Activated CD4-positive, alpha-beta T cell treated with anti-CD3 and anti-CD28 coated beads, Interleukin-2, amount 10 ng/mL, durations not matched to agents 7 days and 5 days (primary cell): ENCODE results near the gene RAPH1. TPM values are rescaled to one million over a fixed set of nuclear protein-coding genes. Genes with fewer than 3 reads are reported as not detected.
"Not testable (repeated sequence)": the region's sequence is repeated elsewhere in the genome, so short reads cannot be mapped to it uniquely, and the experiment has no call there.

Source experiments
- CTCF ChIA-PET: fragments of 350-600 bp; sonication (Branson Sonifier 250); formaldehyde crosslinking; loops from one replicate; lab custom pipeline; 2021; ENCODE audit warnings: antibody characterized with exemption; lab: Charles Lee
- POLR2A ChIA-PET: fragments of 350-600 bp; sonication (Branson Sonifier 250); formaldehyde crosslinking; loops from one replicate; lab custom pipeline; 2021; ENCODE audit warnings: antibody characterized with exemption; lab: Charles Lee
- DNase-seq: peaks from one replicate; pipeline ENCODE4 v3.0.0-alpha.2; 2020
- H3K27ac Mint-ChIP-seq: one replicate; pipeline ENCODE4 v1.8.0; 2021; ENCODE audit warnings: mild to moderate bottlenecking, moderate library complexity, mixed read lengths
- H3K27me3 Mint-ChIP-seq: one replicate; pipeline ENCODE4 v1.8.0; 2021; ENCODE audit warnings: mixed read lengths
- H3K36me3 Mint-ChIP-seq: one replicate; pipeline ENCODE4 v1.8.0; 2021; ENCODE audit warnings: low read depth, mixed read lengths
- H3K4me1 Mint-ChIP-seq: one replicate; pipeline ENCODE4 v1.8.0; 2021; ENCODE audit warnings: mixed read lengths
- H3K4me3 Mint-ChIP-seq: one replicate; pipeline ENCODE4 v1.8.0; 2021; ENCODE audit warnings: mild to moderate bottlenecking, moderate library complexity, mixed read lengths
- H3K9me3 Mint-ChIP-seq: one replicate; pipeline ENCODE4 v1.8.0; 2021; ENCODE audit warnings: mixed read lengths
- total RNA-seq, 2 experiments: library from RNA; stranded (reverse); gene quantifications; one replicate each; pipeline ENCODE4 v1.2.3, GENCODE V29; 2021

The RAPH1 gene
- total RNA-seq, 2 experiments from 2014 or later, result 1.7 to 2.1 TPM

DNA sequence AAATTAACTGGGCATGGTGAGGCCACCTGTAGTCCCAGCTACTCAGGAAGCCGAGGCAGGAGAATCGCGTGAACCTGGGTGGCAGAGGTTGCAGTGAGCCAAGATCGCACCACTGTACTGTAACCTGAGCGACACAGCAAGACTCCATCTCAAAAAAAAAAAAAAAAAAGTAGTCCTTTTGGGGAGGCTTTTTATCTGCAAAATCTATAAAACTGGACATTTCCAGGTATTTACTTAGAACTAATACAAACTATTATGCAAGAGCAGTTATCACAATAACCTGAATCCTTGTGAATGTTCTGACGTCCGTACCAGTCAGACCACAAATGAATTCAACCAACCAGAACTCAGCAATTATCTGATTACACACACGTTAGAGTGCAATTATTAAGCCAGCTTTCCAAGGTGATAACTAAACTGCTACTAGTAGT is 8.8 kb upstream of the RAPH1 start:
- no peak overlapping the region for H3K27ac Mint-ChIP-seq
- peaks cover 3% of the 10 kb centered on the region for H3K27me3 Mint-ChIP-seq
- ChIA-PET POLR2A (no interaction called here), CTCF (interaction anchor here (1.2 kb wide), 1 partner anchor 271 kb away, joined by 3 read pairs; no protein-coding TSS in a partner anchor)
- DNase-seq, result no peak
- H3K36me3 Mint-ChIP-seq, result no peaks in the 10 kb centered on the region
- no peak overlapping the region for H3K4me3 Mint-ChIP-seq
- H3K4me1 Mint-ChIP-seq, result peaks cover 10% of the 10 kb centered on the region
- peaks cover 3% of the 10 kb centered on the region for H3K9me3 Mint-ChIP-seq

DNA sequence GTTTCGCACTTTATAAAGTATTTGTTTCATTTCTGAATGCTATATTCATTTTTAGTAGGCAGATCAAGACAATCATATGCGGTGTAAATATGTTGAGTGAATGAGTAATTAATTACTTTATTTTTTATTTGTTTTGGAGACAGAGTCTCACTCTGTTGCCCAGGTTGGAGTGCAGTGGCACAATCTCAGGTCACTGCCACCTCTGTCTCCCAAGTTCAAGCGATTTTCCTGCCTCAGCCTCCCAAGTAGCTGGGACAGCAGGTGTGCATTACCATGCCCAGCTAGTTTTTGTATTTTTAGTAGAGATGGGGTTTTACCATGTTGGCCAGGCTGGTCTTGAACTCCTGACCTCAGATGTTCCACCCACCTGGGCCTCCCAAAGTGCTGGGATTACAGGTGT is 5.5 kb upstream of the RAPH1 start:
- DNase-seq, H3K4me1 Mint-ChIP-seq, H3K4me3 Mint-ChIP-seq, POLR2A ChIA-PET, H3K27ac Mint-ChIP-seq: not testable (repeated sequence)
- H3K27me3 Mint-ChIP-seq, result peaks cover 29% of the 10 kb centered on the region
- H3K9me3 Mint-ChIP-seq, result peaks cover 18% of the 10 kb centered on the region
- CTCF ChIA-PET, result interaction anchor here (0.6 kb wide), 1 partner anchor 1241 kb away, joined by 5 read pairs; no protein-coding TSS in a partner anchor
- H3K36me3 Mint-ChIP-seq, result peaks cover 13% of the 10 kb centered on the region

DNA sequence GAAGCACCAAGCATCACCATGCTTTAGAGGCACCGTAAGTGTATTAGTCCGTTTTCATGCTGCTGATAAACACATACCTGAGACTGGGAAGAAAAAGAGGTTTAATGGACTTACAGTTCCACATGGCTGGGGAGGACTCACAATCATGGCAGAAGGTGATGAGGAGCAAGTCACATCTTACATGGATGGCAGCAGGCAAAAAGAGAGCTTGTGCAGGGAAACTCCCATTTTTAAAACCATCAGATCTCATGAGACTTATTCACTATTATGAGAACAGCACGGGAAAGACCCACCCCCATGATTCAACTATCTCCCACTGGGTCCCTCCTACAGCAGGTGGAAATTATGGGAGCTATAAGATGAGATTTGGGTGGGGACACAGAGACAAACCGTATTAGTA is 3.1 kb upstream of the RAPH1 start:
- DNase-seq, CTCF ChIA-PET, H3K27ac Mint-ChIP-seq, H3K4me3 Mint-ChIP-seq, POLR2A ChIA-PET: not testable (repeated sequence)
- H3K36me3 Mint-ChIP-seq, result peaks cover 16% of the 10 kb centered on the region
- peaks cover 46% of the 10 kb centered on the region for H3K27me3 Mint-ChIP-seq
- peaks cover 25% of the 10 kb centered on the region for H3K4me1 Mint-ChIP-seq
- peaks cover 18% of the 10 kb centered on the region for H3K9me3 Mint-ChIP-seq

DNA sequence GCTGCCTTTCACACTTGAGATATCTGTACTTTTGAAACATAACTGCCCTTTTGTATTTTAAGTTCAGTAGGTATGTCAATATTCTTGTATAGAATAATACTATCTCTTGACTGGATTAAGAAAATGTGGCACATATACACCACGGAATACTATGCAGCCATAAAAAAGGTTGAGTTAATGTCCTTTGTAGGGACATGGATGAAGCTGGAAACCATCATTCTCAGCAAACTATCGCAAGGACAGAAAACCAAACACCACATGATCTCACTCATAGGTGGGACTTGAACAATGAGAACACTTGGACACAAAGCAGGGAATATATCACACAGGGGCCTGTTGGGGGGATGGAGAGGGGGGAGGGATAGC is 1.5 kb upstream of the RAPH1 start:
- CTCF ChIA-PET, DNase-seq, POLR2A ChIA-PET, H3K27ac Mint-ChIP-seq: not testable (repeated sequence)
- peaks cover 28% of the 10 kb centered on the region for H3K4me1 Mint-ChIP-seq
- H3K4me3 Mint-ChIP-seq, result peak overlapping the region; percentile 85
- peaks cover 16% of the 10 kb centered on the region for H3K36me3 Mint-ChIP-seq
- H3K9me3 Mint-ChIP-seq, result peaks cover 18% of the 10 kb centered on the region
- H3K27me3 Mint-ChIP-seq, result peaks cover 56% of the 10 kb centered on the region

DNA sequence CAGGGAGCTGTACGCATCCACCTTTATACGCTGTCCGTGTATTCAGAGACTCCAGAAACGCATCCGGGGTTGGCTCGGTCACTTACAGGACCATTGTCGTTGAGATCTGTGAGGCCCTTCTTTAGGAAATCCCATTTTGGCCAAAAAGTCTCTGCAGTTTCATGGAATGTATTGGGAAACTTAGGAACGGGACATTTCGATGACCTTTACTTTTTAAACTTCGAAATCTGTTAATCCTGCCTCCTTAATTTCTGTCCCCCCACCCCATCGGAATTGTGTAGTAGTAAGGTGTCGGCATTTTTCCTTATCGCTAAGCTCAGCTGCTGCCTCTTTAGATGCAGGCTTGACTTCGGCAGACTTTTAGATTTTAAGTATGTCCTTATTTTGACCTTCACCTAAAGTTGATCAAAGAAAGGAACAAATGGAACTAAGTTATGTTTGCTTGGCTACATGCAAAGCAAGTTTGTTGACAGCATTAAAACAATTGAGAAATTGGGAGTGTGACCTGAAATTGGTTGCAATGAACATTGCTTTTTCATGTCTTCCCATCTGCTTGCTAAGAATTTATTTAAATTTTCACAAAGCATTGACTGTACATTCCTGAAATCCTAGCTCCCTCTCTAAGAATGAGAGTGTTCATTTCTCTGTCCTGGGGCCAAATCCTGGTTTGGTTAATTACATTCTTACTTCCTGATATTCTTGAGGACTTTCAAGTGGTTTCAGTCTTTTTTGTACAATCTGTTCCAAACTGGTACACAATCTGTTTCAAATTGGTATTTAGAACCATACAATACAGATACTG is 884 bp upstream of the RAPH1 start:
- Mint-ChIP-seq H3K36me3 (peaks cover 16% of the 10 kb centered on the region), H3K9me3 (peaks cover 18% of the 10 kb centered on the region), H3K4me1 (peaks cover 28% of the 10 kb centered on the region), H3K4me3 (peak overlapping the region; percentile 85), H3K27ac (peak overlapping the region; percentile 84), H3K27me3 (peaks cover 61% of the 10 kb centered on the region)
- peak; percentile 20 for DNase-seq
- ChIA-PET CTCF (no interaction called here), POLR2A (interaction anchor here (0.5 kb wide), 1 partner anchor 392 kb away, joined by 3 read pairs; no protein-coding TSS in a partner anchor)

DNA sequence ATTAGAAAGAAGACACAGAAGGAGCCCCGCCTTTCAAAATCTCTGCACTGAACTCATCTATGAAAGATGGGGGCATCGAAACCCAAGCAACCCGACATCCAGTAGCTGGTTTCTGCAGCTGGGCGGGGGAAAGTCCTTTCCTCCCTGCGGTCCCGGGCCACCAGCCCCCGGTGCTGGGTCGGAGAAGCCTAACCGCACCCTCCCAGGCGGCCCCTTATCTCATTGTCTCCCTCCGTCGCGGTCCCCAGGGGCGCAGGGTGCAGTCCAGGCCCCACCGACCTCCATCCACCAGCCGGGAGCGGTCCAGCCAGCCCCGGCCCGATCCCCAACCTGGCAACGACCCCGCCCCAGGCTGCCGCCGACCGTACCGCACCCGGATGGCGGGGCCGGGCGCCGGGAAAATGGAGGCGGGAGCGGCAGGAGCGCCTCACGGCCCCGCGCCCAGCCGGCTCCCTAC is 452 bp downstream of the RAPH1 start:
- peaks cover 28% of the 10 kb centered on the region for H3K4me1 Mint-ChIP-seq
- H3K4me3 Mint-ChIP-seq, result peak overlapping the region; percentile 74
- H3K27me3 Mint-ChIP-seq, result peaks cover 65% of the 10 kb centered on the region
- DNase-seq, result peak; percentile 45
- POLR2A ChIA-PET, result no interaction called here
- H3K36me3 Mint-ChIP-seq, result peaks cover 16% of the 10 kb centered on the region
- CTCF ChIA-PET, result interaction anchor here (1.4 to 2.0 kb wide), 3 partner anchors 24 to 280 kb away, joined by 3 to 5 read pairs (median 5); no protein-coding TSS in a partner anchor
- H3K9me3 Mint-ChIP-seq, result peaks cover 18% of the 10 kb centered on the region
- H3K27ac Mint-ChIP-seq, result peak overlapping the region; percentile 72

DNA sequence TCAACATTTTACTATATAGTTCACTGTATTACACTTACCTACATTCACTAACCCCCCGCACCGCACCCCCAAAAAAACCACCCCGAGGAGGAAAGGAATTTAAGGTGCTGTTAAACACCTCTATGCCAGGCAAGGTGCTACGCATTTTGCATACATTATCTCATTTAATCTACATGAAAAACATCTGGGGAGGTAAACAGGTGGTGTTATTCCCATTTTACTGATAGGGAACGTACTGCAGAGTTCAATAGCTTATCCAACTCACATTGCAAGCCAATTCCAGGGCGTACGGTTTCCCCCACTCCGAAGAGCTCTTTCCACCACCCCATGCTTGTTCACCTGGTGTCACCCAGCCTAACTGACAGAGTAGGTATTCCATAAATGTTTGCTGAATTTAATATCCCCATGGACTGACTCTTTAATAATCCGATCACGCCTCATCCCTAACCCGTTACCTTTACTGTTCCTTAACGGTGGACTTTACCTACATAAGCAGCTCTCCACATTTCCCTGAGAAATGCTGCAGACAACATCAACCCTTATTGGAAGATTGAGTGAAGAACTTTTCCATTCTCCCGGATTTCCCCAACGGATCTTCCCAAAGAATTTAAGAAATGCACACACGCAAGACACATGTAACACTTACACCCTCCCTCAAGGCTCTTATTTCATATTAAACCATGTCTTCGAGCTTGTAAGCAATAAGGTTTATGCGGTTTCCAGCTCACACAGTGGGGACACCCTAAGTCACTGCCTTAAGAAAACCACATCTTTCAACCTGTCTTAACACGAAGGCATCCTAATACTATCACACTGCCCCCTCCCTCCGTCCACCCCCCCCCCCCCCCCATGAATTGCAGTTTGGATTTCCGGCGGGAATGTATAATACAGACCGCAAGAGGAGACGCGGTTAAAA is 1.2 kb downstream of the RAPH1 start:
- H3K9me3 Mint-ChIP-seq, result peaks cover 16% of the 10 kb centered on the region
- ChIA-PET CTCF (interaction anchor here (1.4 to 2.0 kb wide), 3 partner anchors 23 to 281 kb away, joined by 3 to 5 read pairs (median 5); no protein-coding TSS in a partner anchor), POLR2A (no interaction called here)
- peak; percentile 33 for DNase-seq
- peak overlapping the region; percentile 74 for H3K4me3 Mint-ChIP-seq
- peaks cover 16% of the 10 kb centered on the region for H3K36me3 Mint-ChIP-seq
- H3K27ac Mint-ChIP-seq, result peak overlapping the region; percentile 72
- peaks cover 62% of the 10 kb centered on the region for H3K27me3 Mint-ChIP-seq
- peaks cover 28% of the 10 kb centered on the region for H3K4me1 Mint-ChIP-seq

DNA sequence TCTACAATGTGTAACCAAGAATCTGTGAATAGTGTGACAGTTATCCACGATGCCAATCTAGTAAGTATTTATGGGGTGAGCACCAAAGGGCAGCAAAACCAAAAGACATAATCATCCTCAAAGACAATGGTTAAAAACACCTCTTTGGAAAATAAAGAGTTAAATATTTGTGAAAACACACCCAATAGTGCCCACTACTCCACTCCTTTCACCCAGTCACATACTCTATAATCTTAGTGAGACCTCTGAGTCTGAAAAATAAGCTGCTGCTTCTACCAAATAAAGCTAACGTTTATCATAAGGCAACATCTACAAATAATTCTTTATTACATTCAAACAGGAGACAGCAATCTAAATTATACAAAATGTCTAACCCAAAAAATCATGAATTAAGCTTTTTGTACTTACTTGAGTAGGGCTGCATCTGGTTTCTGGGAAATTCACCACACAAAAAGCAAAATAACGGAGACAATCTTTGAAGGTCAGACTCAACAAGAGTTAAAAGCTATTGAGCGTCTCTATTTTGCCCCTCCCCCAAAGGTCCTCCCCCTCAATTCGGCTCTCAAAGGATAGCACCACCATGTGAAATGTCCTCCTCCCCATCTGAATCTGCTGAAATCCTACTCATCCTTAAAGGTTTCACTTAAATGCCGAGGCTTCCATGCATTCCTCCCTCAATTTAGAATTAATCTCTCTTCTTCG is 2.0 kb downstream of the RAPH1 start:
- Mint-ChIP-seq H3K4me1 (peaks cover 28% of the 10 kb centered on the region), H3K27me3 (peaks cover 54% of the 10 kb centered on the region), H3K27ac (no peak overlapping the region), H3K36me3 (peaks cover 12% of the 10 kb centered on the region), H3K9me3 (peaks cover 7% of the 10 kb centered on the region), H3K4me3 (peak overlapping the region; percentile 74)
- ChIA-PET POLR2A (interaction anchor here (0.5 kb wide), 1 partner anchor 612 kb away, joined by 3 read pairs; no protein-coding TSS in a partner anchor), CTCF (interaction anchor here (1.4 to 2.0 kb wide), 2 partner anchors 22 to 48 kb away, joined by 3 to 5 read pairs; no protein-coding TSS in a partner anchor)
- no peak for DNase-seq

DNA sequence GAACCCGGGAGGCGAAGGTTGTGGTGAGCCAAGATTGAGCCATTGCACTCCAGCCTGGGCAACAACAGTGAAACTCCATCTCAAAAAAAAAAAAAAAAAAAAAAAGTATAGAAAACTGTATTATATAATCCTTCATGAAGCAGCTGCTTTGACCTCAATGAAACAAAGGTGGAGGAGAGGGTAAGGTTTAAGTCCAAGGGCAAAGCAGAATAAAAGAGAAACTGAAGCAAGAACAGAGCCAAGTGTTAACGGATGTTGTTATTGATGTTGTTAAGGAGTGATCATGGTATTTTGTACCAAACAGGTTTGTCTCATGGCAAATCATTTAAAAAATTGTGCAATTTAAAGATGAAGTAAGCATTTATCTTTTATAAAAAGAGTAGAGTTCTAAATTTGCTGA is 7.4 kb downstream of the RAPH1 start:
- Mint-ChIP-seq H3K4me1 (no peaks in the 10 kb centered on the region), H3K27ac (no peak overlapping the region), H3K9me3 (no peaks in the 10 kb centered on the region), H3K27me3 (peaks cover 14% of the 10 kb centered on the region), H3K36me3 (no peaks in the 10 kb centered on the region), H3K4me3 (no peak overlapping the region)
- DNase-seq, result no peak
- ChIA-PET POLR2A (interaction anchor here (0.9 kb wide), 1 partner anchor 17 kb away, joined by 3 read pairs; no protein-coding TSS in a partner anchor), CTCF (no interaction called here)

DNA sequence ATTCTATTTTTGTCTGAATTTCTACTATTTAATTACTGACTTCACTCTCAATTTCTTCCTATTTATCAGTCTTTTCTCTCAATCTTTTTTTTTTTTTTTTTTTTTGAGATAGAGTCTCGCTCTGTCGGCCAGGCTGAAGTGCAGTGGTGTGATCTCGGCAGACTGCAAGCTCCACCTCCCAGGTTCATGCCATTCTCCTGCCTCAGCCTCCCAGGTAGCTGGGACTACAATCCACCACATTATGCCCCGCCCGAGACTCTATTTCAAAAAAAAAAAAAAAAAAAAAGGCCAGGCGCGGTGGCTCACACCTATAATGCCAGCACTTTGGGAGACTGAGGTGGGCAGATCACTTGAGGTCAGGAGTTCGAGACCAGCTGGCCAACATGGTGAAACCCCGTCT is 21.8 kb downstream of the RAPH1 start:
- H3K27ac Mint-ChIP-seq, POLR2A ChIA-PET, H3K4me1 Mint-ChIP-seq, H3K36me3 Mint-ChIP-seq, H3K4me3 Mint-ChIP-seq, DNase-seq, H3K27me3 Mint-ChIP-seq: not testable (repeated sequence)
- peaks cover 14% of the 10 kb centered on the region for H3K9me3 Mint-ChIP-seq
- CTCF ChIA-PET, result interaction anchor here (0.7 to 1.2 kb wide), 3 partner anchors 10 to 207 kb away, joined by 3 to 6 read pairs (median 3); no protein-coding TSS in a partner anchor

DNA sequence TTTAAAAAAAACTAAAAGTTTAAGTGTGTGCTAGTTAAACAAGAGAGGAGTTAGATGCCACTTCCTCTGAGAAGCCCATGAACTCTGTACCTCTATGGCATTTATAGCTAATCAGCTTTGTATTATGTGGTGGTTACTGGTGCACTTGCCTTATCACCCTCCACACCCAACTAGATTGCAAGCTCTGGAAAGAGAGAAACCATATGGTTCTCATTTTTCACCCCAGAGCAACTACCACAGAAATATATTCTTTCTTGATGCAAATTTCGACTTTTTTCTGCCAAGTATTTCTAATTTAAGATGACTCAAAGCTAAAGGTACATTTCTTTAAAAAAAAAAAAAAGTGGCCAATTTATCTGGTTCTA is 24.2 kb downstream of the RAPH1 start:
- no peak overlapping the region for H3K27ac Mint-ChIP-seq
- H3K9me3 Mint-ChIP-seq, result peaks cover 4% of the 10 kb centered on the region
- POLR2A ChIA-PET, result interaction anchor here (0.8 kb wide), 1 partner anchor 17 kb away, joined by 3 read pairs; no protein-coding TSS in a partner anchor
- H3K4me1 Mint-ChIP-seq, result peaks cover 3% of the 10 kb centered on the region
- H3K4me3 Mint-ChIP-seq, result no peak overlapping the region
- DNase-seq, result no peak
- H3K36me3 Mint-ChIP-seq, result peaks cover 3% of the 10 kb centered on the region
- no peaks in the 10 kb centered on the region for H3K27me3 Mint-ChIP-seq
- CTCF ChIA-PET, result interaction anchor here (1.3 kb wide), 1 partner anchor 23 kb away, joined by 3 read pairs; no protein-coding TSS in a partner anchor
